Suppressor macrophage treated with lipopolysaccharide for 1 hour (primary cell): ENCODE data around the gene SDK1.
"Not testable (repeated sequence)": the region's sequence is repeated elsewhere in the genome, so short reads cannot be mapped to it uniquely, and the experiment has no call there.

Source experiments
- DNase-seq, 3 donors: peaks; one replicate each; pipeline ENCODE4 v3.0.0-alpha.2; 2020 to 2022

The SDK1 gene

DNA sequence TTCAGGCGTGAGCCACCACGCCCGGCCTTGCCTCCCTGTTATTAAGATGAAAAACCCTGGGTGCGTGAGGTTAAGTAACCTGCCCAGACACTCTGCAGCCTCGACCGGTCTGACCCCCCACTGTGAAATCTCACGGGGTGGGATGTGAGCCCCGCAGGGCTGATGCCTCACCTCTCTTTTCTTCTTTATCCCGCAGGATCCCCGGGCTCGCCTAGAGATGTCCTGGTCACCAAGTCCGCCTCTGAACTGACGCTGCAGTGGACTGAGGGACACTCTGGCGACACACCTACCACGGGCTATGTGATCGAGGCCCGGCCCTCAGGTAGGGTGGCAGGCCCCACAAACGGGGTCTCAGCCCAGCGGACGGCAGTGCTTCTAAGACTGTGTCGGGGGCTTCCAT, 920.0 kb downstream of the SDK1 start:
- no peak for DNase-seq

DNA sequence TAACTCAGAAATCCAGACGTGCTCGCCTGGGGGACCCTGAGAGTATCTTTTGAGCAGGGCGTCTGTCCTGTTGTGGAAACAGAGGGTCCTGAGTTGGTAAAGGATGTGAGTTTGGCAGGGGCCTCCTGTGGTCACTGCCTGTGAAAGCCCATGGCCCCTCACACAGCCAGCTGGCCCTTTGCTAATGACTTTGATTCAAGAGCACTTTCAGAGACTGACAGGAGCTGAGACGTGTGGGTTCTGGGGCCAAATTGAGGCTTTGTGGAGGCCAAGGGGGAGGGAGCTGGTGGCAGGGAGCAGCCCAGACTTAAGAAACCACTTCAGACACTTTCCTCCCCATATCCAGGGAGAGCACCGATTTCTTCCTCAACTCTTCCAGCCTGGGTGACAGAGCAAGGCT, 921.6 kb downstream of the SDK1 start:
- DNase-seq, result no peak

DNA sequence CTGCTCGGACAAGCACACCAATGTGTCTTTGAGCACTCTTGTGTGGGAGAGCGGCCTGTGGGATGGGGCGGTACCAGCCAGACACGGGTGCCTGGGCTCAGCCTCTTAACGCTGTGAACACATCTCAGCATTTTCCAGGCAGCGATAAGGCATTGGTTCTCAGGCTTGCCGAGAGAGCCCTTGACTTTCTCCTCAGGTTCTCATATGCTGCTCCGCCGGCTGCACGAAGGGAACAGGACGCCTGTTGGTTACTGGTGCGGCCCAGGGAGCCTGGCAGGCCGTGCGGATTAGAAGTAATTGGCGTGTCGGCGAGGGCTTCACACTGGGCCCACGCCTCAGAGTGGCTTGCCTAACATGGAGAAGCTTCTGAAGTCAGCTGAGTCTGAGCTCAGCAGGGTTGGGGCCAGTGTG, 924.3 kb downstream of the SDK1 start:
- DNase-seq, result no peak

DNA sequence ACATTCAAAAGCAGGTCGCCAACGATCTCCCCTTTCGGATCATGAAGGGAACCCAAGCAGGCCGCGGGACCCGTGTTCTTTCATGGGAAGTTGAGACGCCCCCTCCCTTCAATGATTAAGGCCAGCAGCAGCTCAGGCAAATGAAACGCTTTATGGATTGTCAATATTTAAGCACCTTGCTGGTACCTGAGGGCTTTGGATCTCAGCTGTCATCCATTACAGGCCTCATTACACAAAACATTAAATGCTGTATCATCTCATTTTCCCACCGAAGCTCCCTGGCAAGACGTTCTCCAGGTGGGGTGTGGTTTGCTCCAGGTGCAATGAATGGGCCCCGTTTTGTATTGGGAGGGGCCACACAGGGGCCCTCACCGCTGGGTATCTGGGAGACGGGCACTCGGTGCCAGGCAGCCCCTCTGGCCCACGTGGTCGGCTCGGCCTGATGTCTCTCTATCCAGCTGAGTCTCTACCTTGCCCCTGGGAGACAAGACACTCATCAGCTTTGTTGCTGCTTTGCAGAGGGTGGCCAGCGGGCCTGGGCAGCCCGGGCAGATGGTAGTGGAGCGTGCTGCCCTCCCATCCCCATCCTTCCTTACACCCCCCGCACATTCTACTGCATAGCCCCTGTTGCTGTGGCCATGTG, 925.0 kb downstream of the SDK1 start:
- DNase-seq, result no peak

DNA sequence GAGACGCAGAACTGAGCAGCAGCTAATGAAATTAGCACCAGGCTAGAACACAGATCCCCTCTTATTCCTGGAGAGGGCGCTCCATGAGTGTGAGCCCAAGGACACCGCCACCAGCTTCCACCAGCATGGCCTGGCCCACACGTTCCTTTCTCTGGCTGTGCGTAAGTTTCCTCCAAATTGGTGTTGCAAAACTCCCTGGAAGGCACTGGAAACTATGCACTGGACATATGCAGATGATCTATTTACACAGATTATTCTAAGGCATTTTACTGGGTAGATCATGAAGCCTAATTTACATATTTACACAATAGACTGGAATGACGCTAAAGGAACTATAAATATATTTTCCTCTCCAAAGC, 925.5 kb downstream of the SDK1 start:
- no peak for DNase-seq

DNA sequence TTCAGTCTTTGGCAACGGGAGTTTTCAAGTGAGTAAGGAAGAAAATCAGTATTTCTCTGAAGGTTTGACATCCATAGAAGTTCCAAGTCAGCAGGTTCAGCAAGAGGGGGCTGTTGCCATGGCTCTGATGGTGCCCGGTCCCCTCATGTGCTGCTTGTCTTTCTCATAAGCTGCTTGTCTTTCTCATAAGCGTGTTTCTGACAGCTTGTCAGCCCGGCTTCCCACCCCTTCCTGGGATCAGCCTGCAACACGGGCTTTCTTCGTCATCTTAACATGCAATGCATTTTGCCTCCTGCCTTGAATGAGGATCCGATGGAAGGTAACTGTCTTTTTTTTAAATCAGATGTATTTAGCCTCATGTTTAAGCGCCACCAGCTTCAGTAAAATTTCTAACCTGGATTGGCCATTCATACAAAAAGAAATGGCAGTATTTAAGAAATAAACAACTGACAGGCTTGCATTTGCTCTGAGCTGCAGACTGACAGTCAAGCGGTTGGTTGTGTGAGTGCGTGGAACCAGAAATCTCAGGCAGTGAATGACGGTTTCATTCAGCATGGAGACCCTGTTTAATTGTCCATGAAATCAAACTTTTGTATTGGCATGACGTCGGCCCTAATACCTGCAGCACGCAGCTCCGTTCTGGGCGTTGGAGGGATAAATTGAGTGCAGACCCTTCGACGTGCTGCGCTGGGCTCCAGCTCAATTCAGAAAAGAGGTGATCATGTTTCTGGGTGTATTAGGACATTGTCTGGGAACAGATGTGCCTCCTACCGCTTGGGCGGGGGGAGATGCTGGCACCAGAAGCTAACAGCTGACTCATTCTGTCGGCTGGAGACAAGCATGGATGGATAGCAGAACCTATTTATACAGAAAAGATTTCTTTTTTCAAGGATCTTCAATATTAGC, 926.3 kb downstream of the SDK1 start:
- no peak for DNase-seq

DNA sequence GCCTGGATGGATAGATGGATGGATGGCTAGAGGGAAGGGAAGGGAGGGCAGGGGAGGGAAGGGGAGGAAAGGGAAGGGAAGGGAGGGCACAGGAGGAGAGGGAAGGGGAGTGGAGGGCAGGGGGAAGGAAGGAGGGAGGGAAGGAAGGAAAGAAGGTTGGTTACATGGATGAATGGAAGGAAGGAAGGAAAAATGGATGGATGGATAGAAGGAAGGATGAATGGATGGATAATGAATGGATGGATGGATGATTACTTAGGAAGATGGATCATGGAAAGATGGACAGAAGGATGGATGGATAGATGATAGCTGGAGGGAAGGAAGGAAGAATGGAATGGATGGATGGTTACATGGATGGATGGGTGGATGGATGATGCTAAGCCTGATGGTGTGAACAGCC, 929.3 kb downstream of the SDK1 start:
- DNase-seq, result no peak

DNA sequence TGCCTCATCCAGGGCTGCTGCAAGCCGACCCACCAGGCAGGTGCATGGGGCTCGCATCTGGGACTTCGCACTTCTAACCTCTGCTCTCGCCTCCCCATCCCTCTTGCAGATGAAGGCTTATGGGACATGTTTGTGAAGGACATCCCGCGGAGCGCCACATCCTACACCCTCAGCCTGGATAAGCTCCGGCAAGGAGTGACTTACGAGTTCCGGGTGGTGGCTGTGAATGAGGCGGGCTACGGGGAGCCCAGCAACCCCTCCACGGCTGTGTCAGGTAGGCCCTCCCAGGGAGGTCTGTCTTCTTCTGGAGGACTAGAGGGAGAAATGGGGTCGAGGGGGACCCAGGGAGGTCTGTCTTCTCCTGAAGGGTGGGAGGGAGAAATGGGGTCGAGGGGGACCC, 932.1 kb downstream of the SDK1 start:
- no peak for DNase-seq

DNA sequence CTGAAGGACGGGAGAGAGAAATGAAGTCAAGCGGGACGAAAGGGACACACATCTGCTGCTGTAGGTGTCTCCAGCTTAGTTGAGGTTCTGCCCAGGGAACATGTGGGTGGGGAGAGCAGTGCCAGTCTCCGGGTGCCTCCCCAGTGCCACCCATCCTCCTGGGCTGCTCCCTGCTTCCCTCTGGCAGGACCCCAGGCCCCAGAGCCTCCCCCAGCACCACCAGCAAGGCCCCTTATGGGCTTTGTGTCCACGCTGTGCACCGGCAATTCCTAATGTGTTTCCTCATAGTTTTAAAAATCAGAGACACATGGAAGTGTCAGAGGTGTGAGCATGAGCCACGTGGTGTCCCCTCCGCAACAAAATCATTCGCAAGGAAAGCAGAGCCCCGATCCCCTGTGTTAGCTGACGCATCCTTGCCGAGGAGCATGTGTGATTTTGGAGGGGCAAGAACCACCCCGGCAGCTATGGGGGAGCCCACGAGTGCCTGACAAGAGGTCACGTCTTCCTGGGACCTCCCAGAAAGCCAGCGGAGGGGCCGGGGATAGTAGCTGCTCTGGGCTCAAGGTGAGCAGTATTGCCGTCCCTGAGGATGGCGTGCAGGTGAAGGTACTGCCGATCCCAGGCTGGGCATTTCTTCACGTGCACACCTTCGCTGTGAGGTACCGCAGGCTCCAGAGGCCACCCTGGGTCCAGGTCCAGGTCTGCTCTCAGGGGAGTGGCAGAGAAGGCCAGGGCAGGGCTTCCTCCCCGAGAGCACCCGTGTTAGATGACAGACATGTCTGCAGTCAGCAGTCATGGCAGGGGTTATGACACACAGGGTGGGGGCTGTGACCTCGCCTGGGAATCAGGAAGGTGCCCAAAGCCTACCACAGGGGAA, 932.8 kb downstream of the SDK1 start:
- no peak for DNase-seq

DNA sequence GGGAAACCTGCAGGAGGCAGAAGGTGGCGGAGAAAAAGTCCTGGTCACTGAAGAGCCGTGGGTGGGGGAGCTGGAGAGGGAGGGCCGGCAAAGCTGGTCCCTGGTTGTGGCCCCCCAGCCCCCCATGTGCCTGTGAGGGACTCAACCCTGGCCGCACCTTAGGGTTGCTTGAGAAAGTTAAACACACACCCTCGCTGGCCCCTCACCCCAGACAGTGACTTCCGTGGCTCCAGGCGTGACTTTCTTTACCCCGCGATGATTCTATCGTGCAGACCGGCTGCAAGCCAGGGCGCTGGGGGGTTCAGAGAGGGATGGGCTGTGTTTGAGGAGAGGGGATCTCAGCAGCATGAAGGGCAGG, 933.4 kb downstream of the SDK1 start:
- DNase-seq, result no peak

DNA sequence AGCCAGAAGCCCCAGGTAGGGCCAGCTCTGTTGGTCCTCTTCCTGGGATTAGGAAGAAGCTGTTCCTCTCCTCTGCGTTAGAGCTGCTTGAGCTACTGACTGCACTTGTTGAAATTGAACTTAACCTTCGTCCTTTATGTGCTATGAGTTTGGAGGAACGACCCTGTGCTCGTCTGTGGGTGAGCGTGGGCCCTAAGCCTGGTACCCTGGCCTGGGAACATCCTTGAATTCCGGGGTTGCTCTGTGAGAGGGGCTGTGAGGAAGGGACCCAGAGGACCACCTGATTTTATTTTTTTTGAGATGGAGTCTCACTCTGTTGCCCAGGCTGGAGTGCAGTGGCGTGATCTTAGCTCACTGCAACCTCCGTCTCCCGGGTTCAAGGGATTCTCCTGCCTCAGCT, 933.8 kb downstream of the SDK1 start:
- DNase-seq, result no peak

DNA sequence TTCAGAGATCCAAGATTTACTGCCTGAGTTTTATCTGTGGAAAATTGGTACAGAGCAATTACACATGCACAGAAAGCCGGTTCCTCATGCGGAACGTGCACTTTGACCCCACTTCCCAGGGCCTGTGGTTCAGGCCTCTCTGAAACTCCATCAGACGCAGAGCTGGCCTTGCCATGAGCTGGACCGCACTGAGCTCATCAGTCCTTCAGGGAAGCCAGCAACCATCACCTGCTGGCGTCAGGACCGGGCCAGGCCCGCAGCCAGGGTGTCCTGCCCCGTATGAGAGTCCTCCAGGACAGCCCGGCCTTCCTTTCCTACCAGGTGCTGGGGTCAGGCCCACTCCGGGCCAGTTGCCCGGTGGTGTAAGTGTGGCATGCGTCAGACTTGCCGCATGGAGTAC, 934.5 kb downstream of the SDK1 start:
- no peak for DNase-seq

DNA sequence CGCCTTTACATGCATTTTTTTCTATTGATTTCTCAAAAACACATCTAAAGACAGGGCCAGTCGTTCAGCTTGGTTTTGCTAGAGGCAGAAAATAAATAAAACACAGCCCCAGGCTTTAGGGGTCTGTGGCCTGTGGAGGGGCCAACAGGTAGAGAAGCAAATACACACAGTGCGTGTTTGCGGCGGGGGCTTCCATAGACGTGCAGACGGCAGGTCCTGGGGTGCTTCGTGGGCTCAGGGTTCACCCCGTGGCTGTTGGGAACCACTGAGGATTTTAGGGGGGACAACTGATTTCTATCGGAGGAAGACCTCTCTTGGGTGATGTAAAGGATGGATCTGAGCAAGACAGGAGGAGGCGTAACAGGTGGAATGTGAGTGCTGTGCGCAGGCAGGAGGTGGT, 935.3 kb downstream of the SDK1 start:
- DNase-seq, result no peak

DNA sequence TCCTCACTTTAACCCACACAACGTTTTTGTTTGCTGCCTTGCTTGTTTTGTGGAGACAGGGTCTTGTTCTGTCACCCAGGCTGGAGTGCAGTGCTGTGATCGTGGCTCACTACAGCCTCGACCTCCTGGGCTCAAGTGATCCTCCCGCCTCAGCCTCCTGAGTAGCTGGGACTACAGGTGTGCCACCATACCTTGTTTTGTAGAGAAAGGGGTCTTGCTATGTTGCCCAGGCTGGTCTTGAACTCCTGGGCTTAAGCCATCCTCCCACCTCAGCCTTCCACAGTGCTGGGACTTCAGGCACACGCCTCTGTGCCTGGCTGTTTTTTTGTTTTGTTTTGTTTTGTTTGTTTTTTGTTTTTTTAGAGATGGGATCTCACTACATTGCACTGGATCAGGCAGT, 935.8 kb downstream of the SDK1 start:
- DNase-seq, result not testable (repeated sequence)

DNA sequence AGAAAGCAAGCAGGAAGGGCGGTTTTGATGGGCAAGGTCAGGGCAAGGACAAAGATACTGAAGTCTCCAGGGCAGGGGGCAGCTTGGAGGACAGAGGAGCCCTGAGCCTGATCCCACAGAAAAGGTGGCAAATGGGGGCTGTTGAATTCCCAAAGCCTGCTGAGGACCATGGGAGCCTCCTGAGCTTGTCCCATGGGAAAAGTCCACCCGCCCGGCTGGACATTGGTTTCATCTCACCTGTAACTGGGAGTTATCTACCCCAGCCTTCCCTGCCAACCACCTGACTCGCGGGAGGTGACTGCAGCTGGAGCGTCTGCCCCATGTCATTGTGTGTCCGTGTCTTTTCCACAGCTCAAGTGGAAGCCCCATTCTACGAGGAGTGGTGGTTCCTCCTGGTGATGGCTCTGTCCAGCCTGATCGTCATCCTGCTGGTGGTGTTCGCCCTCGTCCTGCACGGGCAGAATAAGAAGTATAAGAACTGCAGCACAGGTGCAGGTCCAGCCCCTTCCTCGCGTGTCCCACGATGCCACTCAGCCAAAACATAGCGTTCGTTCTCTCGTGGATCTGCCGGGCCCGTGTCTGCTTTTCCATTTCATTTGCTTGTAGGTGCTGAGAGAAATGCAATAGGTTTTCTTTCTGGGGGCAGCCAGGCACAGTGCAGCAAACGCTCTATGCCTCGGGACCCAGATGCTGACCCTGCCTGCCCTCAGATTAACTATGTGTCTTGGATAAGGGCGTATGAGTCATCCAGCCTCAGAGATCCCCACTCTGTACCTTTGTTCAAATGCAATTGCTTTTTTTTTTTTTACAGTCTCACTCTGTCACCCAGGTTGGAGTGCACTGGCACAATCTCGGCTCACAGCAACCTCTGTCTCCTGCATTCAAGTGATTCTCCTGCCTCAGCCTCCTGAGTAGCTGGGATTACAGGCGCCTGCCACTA, 936.5 kb downstream of the SDK1 start:
- no peak for DNase-seq

DNA sequence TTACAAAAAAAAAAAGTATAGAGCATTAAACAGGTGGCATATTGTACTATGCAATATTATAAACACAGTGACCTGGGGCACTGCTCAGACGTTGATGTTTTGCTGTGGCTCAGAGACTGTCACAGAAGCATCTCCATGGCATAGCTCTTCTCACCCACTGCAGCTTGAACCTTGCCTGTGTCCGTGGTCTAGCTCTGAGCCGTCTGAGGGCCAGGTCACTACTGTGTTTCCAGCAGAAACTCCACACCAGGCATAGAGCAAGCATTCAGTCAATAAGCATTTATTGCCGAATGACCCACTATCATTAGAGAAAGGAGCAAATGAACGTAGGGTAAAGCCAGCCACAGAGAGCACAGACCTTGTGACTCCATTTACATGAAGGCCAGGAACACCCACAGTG, 937.8 kb downstream of the SDK1 start:
- no peak for DNase-seq

DNA sequence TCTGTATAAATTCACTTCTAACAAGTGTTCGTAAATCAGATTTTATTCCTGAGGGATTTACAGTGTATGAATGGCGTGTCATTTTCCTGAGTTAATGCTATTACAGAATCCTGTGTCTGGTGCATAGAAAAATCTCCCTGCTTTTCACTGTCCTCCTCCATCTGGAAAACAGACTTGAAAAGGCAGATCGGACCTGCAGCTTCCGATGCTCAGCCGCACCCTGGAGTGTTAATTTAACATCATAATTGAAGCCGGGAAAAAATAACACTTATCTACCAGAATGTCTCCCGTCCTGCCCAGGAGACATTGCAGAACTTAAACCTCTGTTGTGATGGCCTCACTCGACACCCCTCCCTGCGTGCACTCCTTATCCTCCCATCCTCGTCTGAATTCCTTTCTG, 939.0 kb downstream of the SDK1 start:
- no peak for DNase-seq

DNA sequence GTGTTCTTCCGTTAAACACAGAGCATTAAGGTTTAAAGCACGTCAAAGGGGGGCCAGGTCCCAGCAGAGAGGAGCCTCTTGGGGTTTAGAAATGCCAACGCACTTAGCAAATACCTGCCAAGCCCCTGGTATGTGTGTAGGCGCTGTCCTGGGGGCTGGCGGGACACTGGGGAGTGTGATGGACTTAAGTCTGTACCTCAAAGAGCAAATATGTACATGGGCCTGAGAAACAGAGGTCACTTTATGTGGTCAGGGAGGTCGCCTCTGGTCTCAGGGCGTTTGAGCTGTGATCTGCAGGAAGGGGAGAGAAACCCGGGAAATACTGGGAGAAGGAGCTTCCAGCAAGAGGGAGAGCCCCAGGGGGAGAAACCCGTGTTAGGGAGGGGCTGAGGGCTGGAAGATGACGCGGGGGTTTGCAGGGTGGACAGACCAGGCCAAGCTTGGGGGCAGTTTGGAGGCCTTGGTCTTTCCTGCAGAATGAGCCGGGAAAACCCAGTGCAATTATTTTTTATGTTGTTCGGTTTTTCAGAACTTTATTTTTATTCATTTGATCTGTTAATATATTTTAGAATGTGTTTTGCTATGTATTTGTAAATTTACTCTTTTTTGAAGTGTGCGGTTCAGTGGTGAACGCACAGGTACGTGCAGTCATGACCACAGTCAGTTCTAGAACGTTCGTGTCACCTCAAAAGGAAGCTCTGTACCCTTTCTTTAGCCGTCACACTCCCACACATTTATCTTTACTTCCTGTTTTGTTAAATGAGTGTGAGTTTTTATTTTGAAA, 939.7 kb downstream of the SDK1 start:
- DNase-seq, result peak in 1 of 3 donors; percentile 10

DNA sequence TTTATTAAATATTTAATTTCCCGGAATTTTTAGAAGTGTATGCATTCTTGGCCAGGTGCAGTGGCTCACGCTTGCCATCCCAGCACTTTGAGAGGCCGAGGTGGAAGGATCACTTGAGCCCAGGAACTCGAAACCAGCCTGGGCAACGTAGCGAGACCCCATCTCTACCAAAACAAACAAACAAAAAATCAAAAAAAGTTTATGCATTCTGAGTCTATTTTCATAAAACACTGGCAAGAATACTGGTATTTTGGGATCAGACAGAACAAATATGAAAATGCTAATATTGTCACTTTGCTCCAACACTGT, 940.2 kb downstream of the SDK1 start:
- DNase-seq, result no peak

DNA sequence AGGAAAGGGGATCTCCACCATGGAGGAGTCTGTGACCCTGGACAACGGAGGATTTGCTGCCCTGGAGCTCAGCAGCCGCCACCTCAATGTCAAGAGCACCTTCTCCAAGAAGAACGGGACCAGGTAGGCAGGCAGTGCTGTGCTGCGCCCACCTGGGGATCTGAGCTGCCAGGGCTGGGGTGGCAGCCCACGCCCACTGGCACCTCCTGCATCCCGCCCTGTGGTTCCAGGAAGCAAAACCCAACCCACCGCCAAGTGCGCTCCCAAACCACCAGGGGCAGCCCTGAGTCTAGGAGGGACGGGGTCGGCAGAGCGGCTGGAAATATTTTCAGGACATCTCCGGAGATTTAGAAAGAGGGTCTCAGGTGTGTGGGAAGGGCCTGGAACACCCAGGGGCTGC, 940.7 kb downstream of the SDK1 start:
- DNase-seq, result no peak

DNA sequence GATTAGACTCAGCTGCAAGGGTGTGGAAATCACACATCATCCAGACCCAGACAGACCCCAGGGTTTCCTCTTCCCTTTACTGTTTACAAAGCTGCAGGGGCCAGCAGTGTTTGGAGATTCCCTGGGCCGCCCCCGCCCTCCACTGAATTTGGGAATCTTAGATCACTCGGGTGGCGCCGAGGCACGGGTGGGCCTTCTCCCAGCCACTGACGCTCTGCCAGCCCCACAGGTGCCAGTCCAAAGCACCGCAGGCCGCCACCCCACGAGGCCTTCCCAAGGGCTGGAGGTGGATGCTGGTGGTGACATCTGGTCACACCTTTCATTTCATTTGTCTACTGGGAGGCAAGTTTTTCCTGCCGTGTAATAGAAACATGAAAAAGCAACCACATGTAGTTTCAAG, 941.7 kb downstream of the SDK1 start:
- DNase-seq, result no peak

DNA sequence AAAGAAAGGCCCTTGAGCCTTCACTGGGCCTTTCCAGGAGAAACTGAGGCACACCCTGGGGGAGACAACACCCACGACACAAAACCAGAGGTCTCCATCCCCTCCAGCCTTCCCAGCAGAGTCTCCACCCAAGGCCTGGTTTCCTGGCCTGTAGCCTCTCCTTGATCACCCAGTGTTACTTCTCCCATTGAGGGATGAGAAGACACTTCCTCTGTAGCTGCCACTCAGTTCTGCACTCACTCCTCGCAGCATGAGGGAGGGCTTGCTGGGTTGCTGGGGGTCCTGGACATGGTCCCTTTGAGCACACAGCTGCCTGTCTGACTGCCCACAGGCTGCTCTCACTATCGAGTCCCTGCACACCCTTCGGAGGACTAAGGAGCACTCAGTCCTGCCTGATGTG, 943.0 kb downstream of the SDK1 start:
- DNase-seq, result no peak
